ENCODE data around the gene VSIG8.

VSIG8 gene

DNA sequence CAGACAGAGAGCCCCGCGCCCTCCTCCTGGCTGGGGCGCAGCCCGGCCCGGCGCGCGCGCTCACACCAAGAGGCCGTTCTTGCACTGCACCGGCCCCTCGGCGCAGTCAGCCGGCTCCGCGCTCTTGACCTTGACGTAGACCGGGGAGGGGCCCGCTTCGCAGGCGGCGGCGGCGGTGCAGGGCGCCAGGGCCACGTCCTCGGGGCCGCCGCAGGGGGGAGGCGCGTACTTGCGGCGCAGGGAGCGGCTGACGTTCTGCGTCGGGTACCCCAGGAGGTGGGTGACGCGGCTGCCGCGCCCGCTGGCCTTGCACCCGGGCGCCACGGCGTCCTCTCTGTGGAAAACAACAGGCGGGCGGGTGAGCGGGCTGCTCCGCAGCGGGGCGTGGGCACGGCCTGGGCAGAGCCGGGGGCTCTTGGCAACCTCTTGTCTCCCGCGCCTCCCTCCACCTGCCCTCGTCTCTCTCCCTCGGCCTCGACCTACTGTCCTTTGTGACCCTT lies 7.7 kb downstream of the VSIG8 start:
- peak; percentile 78 to 82 for DNase-seq

DNA sequence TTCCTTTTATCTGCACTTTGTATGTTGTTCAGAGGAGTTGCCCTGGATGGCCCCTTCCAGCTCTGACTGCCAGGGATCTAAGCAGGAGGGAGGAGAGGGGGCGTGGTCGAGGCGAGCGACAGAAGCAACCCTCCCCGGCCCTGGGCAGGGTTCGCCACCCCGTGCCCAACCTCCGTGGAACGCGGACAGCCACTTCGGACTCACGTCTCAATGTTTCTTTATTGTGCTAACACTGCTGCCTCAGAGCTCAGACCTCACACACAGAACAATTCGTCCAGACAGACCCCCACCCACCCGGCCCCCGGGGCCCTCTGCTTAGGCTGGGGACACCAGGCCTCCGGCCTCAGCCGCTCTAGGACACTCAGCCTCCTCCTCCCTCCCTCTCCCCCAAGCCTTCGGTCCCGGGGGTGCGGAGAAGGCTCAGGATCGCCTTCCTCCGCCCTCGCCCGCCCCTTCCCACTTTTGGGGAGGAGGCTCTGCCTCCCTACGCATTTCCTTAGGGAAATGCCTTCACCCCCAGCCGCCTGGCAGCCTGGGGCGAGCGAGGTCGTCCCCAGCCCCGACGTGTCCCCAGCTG lies 8.3 kb downstream of the VSIG8 start:
- no peak for DNase-seq

DNA sequence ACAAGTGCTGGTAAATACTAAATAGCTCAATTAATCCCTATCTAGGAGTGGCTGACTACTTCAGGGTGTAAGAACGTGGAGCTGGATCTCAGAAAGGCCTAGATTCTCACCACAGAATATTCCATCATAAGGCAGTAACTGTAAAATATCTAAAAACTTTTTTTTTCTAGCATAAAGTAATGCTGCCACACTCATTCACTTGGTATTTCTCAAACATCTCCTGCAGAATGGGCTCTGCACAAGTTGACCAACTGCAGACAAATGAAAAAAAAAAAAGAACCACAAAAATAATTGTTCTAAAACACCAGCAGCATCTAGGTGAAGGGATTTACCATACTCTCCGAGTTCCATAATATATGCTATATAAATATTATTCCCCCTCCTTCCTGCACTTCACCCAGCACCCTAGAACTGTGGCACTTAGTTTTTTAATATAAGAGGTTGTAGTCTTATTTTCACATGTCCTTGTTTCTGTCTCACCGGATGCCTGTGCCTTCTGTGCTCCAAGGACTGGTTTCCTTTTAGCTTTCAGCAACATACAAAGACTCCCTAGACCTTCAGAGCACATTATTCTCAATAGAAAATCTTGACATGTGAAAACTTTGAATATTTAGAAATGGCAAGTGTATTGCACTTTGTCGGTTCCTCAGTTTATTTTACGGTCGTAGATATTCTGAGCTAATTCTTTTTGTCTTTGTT lies 8.9 kb downstream of the VSIG8 start:
- peak in 1 of 2 donors; percentile 12 for DNase-seq

DNA sequence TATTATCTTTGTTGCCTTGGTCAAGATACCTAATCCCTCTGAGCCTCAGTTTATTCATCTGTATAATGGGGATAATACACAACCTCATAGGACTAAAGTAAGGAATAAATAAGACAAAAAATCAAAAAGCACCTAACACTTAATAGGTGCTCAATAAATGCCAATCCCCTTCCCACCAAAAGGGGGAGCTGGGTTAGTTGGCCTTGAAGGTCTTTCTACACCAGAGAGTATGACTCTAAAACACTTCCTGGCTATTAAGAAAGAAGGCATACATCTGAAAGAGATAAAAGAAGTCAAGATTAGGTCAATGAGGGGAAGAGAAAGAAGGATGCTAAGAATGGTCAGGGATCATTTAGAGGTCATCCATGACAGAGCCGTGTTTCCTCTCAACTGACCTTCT lies 11.1 kb downstream of the VSIG8 start:
- DNase-seq, result peak in 1 of 2 donors; percentile 17

DNA sequence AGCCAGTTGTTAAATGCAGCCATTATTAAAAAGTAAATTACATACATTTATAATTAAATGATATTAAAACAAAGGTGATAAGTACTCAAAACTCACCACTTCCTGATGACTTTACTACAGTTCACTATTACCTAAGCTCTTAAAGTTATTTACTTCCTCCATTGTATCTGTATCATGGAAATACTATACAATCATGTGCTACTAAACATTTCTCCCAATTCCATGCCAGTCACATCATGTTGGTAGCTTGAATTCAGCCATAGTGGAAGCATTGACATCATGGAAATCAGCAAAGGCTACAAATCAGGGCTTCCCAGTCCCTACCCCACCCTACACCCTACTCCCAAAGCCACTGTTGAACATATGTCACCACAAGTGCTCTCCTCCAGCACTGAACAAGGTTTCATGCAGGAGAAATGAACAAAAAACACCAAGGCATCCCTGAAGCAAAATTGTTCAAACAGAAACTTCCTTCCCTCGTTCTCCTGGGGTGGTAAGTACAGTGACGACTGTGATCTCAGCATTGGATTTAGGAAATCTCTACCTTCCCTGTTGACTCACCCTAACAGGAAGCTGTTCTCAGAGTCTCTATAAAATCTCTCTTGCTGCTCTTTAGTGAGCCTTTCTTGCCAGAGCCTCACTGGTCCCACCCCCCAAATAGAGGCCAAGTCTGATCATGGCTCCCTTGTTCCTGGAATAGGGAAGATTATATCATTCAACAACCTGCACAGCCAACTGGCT lies 12.7 kb downstream of the VSIG8 start:
- DNase-seq, result no peak

DNA sequence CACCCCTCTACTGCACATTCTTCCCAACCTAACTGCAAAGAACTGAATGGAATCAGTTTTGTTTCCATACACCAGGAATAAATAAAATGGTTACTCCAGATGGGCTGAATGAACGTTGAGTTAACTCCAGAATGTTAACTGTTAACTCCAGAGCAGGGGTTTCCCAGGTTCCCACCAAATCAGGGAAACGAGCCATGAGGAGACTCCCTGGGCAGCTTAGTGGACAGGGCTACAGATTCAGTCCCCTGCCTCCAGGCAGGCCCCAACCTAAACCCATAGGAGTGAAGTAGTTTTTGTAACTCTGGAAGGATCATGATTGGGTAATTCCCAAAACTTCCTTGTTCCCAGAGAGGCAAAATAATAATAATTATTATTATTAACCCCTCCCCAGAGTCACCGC lies 14.1 kb downstream of the VSIG8 start:
- no peak for DNase-seq

DNA sequence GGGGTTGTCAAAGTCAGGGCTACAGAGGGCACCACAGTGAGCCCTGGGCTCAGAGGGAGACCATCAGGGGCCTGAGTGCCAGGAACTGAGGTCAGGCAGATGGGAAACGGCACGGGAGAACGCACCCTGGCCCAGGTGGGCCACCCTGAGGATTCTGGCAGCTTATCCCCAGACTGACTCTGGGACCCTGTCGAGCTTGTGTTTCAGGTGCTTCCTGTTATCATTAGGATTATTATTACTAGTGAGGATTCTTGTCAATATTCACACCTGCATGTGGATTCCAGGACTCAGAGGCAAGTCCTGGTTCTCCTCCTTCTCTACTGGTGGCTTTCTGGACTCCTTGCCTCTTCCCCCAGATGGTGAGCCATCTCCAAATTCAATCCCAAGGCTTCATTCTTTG lies 15.2 kb downstream of the VSIG8 start:
- no peak for DNase-seq

DNA sequence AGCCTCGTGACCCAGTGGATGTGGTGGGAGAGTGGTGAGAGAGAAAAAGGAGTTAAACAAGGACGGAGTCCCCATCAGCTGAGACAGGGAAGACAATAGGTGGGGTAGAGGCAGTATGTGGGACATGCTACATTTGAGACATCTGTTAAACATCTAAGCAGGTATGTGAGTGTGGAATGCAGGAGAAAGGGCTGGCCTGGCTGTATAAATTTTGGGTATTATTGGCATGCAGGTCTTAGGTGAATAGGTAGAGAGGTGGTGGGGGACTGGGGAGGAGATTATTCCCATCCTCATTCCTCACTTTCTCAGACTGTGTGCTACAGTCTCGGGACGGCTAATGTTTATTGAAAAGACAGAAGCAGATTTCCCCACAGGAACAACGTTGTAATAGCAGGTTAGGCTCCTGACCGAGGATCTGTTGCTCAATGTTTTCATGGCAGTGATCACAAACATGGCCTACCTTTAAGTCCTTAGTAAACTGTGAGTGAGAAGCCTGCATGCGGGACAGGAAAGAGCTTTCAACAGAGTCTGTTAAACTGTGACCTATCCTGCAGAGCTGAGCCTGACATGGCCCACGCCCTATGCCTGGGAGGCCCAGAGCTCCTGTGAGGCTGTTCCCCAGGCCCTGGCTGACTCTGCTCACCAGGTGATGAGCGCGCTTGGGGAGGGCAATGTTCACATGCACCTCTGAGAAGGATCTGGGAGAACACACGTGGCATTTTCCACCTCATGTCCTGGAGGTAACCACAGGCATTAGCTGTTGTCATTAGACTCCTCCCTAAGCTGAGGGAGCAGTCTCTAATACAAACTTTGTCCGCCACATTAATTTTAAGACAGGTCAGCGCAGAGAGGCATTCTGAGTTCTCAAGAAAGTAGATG lies 16.5 kb downstream of the VSIG8 start:
- DNase-seq, result no peak

DNA sequence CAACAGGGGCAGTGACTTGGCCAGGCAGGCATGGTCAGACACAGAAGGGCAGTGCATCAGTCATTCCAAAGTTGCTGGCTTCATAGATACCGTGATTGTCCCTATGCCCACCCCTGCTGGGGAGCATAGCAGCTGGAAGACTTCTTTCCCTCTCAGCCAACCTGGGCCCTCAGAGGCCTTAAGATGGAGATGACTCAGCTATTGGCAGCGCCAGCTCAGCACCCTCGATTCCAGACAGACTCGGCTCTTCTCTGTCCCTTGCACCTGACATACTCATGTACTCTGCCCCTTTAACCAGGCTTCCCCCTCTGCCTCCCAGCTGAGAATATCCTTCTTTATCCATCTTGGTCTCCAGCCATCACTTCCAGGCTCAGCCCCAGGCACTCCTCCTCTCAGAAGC lies 19.0 kb downstream of the VSIG8 start:
- DNase-seq, result no peak

DNA sequence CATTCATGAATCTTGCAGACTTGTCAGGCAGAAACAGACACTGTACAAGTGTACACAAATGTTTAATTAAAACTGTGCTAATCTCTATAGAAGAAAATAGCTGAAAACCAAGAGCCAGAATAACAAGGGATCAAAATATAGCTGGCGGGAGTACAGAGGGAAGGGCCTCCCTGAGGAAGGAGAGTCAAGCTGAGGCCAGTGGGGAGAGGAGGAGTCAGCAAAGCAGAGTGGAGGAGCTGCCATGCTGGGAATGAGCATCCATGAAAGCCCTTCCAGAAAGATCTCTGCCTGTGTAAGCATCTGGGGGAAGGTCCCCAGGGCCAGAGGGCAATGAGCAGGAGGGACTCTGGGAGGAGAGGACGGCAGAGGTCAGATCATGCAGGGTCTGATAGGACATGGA lies 20.7 kb downstream of the VSIG8 start:
- DNase-seq, result no peak

DNA sequence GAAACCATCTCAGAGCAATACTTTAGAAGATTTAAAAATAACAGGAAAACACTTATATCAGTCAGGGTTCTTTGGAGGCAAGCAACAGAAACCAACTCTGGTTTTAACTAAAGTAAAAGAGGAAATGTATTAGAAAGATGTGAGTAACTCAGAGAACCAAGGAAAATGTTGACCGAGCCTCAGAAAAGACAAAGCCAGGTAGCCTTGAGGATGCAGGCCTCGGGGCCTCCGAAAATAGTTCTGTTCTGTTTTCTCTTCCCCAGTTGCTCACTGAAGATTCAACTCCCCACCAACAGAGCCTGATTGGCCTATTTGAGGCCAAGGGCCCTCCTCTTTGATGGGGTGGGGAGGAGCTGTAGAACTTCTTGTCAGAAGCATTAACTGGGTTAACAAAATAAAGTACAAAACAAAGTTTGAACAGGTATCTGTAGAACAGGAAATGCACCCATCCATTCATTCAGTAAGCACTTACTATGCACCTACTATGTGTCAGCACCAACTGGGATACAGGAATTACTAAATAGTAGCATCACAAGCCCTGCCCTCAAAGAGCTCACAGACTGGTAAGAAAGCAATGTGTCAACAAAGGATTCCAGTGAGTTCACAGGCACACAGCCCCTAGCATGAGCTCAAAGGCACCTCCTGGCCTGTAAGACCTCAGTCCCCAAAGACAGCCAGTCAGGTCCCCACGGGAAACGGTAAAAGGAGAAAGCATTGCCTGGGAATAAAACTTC lies 23.2 kb downstream of the VSIG8 start:
- DNase-seq, result no peak

DNA sequence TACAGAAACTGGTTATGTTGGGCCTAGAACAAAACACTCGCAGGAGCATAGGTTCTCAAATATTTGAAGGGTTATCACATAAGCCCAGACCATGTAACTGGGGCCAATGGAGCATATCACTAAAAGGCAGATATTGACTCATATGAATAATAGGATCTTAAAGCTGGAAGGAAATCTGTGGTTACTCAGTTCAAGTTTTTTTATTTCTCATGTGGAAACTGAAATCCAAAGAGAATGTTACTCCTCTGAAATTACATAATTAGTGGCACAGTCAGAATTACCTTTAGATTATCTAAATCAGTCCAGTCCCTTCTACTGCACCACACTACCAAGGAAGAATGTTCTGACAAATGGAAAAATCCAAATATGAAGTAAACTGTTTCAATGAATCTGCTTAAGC lies 23.7 kb downstream of the VSIG8 start:
- no peak for DNase-seq

DNA sequence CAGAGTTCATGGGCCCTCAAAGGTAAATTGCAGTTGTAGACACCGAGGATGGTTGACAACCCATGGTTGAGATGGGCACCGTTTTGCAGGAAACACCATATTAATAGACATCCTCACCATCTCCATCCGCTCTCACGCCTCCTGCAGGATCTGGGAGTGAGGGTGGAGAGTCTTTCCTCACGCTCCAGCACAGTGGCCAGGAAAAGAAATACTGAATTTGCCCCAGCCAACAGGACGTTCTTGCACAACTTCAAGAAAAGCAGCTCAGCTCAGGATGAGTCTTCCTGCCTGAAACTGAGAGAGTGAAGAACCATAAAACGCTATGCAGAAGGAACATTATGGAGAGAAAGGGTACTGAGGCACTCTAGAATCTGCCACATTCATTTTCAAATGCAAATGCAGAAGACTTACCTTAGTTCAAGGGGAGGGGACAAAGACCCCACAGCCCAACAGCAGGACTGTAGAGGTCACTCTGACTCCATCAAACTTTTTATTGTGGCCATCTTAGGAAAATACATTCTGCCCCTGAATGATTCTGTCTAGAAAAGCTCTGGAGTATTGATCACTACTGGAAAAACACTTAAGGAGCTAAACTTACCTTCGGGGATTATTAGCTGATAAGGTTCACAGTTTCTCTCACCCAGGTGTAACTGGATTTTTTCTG lies 26.5 kb downstream of the VSIG8 start:
- no peak for DNase-seq

DNA sequence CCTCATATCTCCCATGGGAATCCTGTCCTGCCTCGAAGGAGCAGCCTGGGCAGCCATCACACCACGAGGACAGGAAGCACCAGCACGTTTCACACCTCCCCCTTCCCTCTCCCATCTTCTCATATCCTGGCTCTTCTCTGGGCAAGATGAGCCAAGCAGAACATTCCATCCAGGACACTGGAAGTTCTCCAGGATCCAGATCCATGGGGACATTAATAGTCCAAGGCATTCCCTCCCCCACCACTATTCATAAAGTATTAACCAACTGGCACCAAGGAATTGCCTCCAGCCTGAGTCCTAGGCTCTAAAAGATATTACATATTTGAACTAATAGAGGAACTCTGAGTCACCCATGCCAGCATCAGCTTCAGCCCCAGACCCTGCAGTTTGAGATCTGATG lies 27.1 kb downstream of the VSIG8 start:
- no peak for DNase-seq

DNA sequence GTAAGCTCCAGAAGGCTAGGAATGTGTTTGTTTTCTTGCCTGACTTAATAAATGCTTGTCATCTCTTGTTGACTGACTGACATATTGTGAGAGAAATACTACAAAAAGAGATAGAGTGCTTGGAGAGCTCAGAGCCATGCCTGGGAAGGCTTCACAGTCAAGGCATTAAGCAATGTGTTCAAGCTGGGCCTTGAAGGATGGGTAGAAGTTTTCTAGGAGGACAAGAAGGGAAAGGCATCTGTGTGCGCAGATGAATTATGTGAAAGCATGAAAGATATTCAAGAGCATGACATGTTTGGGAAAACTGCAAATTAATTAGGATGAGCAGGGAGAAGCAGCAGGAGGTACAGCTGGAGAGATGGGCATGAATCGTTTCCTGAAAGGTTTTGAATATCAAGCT lies 30.1 kb downstream of the VSIG8 start:
- no peak for DNase-seq

DNA sequence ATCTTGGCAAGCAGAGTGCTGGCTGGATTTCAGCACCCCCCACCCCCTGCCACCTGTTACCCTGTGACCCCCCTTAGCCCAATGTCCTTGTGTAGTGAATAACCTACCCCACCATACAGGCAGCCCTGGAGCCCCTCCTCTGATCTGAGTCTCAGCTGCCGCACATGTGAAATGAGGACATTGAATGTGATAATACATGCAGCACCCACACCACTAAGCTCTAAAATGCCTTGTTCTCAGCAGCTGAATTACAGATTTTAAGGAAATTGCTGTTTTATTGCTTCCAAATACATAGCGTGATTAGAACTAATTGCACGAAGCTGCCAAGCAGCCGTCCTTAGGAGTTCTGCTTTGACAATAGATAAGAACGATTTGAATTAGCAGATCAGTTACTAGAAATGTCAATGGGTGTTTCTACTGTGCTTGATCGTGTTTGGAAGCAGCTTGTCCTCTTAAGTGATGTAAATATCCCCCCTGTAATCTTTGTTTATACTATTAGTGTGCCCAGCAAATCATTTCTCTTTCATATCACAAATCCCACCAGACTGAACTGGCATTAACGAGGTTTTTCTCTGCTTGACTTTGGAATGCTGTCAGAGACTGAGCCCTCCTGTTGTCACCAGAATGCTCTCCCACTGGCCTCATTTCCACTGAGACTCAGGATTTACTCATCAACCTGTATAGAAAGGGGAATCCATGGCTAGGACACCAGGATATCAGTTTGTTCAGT lies 30.9 kb downstream of the VSIG8 start:
- no peak for DNase-seq

DNA sequence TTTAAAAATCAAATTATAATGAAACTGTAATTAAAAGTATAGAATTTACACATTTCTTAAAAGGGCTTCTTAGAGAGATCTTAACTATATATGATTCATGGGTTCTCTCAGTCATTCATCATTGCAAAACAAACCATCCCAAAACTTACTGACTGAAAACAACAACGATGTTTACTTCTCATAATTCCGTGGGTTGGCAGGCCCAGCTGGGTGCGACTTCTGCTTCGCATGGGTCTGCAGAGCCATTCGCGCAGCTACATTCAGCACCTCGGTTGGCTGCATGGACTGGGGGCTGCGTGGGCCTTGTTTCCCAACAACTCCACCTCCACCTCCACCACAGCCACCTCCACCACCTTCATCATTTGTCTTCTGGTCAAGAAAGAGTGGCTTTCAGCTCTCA lies 31.7 kb downstream of the VSIG8 start:
- DNase-seq, result no peak

DNA sequence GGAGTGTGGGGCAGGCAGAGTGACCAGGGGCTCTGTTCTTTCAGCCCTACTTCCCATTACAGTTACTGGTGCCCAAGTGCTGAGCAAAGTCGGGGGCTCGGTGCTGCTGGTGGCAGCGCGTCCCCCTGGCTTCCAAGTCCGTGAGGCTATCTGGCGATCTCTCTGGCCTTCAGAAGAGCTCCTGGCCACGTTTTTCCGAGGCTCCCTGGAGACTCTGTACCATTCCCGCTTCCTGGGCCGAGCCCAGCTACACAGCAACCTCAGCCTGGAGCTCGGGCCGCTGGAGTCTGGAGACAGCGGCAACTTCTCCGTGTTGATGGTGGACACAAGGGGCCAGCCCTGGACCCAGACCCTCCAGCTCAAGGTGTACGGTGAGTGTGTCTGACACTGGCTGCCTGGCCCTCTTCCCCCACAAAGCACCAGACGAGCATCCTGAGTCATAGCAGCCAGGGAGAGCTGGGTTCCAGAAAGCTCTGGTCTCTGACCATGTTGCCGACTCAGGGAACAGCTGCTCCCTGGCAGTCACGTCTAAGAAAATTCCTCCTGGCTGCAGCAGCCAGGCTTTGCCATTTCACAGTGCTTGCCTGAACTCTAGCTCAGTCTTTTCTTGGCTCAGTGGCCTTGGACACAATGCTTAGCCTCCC lies 32.5 kb downstream of the VSIG8 start:
- no peak for DNase-seq

DNA sequence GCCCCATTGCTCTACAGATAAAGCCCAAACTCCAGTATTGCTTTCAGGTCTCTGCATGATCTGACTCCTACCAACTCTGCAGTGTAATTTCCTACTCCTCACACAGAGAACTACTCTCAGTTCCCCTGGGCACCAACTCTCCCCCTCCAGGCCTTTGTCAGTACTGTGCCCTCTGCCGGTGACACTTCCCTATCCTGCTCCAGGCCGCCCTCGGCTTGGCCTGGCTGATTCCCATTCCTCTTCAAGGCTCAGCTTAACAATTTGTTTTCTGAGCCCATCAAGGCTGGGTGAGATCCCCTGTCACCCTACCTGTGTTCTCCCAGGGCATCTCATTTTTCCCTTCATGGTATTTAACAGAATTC lies 33.2 kb downstream of the VSIG8 start:
- DNase-seq, result peak; percentile 13 to 53

DNA sequence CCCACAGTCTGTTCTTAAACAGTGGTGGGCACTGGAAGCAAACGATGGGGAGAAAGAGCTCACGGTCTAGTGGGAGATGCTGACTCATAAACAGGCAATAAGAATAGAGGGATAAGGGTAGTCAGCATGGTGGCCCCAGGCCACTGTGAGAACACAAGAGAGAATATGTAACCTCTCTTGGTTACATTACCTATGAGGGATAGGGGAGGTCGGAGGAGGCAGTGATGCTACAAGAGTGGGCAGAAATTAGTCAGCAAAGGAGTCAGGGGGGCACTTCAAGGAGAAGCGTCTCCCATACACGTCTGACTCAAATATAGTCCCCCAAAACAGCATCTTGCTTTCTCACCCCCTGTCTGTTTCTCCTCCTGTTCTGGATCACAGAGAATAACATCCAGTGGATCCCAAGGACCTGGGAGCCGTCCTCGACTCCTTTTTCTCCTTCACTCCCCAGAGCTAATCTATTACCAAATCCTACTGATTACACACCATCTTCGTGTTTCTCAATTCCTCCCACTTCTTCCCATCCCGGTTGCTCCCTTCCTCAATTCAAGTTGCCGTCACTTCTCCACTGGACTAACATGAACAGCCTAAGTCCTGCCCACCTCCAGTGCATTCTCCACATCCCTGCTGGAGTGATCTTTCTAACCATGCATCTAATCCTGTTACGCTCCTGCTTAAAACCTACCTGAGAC lies 33.7 kb downstream of the VSIG8 start:
- no peak for DNase-seq
